ENCODE data around the gene C18orf63. TPM values are rescaled to one million over a fixed set of nuclear protein-coding genes. Genes with fewer than 3 reads are reported as not detected.
"Not testable (repeated sequence)": the region's sequence is repeated elsewhere in the genome, so short reads cannot be mapped to it uniquely, and the experiment has no call there.

Gene C18orf63
- total RNA-seq, 1 donor from 2014 or later = not detected

DNA sequence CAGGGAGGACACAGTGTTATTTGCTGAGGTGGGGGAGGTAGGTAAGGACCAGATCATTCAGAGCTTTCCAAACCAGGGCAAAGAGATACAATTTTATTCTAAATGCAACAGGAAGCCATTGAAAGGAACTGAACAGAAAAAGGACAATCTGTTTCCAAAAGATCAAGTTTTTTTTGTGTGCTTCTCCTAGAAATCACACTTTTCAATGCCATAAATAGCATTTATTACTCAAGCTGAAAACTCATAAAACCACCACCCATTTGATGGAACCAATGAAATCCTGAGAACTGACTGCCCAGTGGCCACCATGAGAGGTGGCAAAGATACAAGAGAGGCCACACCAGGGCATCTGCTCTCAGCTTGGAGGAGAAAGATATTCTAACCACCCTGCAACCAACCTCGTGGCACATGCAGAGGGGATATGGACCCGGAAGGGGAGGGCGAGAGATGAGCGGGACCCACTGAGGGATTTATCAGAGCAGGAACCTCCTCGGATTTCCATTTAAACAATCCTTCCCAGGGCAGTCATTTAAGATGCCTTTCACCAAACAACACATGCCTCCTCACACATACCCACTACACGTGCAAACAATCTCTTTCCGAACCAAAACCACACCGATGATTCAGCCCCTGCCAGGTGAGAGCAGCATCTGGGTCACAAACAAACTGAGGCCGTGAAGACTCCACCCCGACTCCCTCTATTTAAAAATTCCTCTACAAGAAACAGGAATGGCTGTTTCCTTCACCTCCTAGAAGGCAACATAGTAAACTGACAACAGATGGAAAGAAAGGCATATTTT, 32.7 kb upstream of the C18orf63 start:
- DNase-seq (ENCODE audit: extremely low spot score in 2 of 2) = no peak
- intact Hi-C loops (cut with DNase I) = no loop called here
- Histone ChIP-seq H3K4me1 (peaks cover 46% of the 10 kb centered on the region), H3K9me3 (no peaks in the 10 kb centered on the region), H3K36me3 (peaks cover 0 to 4% of the 10 kb centered on the region in 2 donors), H3K27me3 (no peaks in the 10 kb centered on the region), H3K4me3 (no peak overlapping the region), H3K27ac (no peak overlapping the region)
- TF ChIP-seq POLR2AphosphoS5 (IDR thresholded peaks at IDR 0.05; ENCODE audit: insufficient read depth in 1 of 2, low read depth in 1 of 2) (no peak), POLR2A (IDR thresholded peaks at IDR 0.05) (no peak)
- TF ChIP-seq, protein P1, sequence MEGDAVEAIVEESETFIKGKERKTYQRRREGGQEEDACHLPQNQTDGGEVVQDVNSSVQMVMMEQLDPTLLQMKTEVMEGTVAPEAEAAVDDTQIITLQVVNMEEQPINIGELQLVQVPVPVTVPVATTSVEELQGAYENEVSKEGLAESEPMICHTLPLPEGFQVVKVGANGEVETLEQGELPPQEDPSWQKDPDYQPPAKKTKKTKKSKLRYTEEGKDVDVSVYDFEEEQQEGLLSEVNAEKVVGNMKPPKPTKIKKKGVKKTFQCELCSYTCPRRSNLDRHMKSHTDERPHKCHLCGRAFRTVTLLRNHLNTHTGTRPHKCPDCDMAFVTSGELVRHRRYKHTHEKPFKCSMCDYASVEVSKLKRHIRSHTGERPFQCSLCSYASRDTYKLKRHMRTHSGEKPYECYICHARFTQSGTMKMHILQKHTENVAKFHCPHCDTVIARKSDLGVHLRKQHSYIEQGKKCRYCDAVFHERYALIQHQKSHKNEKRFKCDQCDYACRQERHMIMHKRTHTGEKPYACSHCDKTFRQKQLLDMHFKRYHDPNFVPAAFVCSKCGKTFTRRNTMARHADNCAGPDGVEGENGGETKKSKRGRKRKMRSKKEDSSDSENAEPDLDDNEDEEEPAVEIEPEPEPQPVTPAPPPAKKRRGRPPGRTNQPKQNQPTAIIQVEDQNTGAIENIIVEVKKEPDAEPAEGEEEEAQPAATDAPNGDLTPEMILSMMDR (IDR thresholded peaks at IDR 0.05) = no peak

DNA sequence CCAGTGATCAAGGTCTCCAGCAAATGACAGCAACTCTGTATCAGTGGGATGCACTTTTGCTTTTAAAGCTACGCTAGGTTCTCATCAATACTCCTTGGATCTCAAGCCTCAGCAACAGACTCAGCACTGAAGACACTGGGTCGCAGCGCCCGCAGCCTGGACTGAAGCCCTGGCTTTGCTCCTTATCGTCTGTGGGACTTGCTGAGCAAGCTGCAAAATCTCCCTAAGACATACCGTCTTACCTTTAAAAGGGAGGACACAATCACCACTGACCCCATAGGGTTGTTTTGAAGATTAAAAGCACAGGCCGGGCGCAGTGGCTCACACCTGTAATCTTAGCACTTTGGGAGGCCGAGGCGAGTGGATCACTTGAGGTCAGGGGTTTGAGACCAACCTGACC, 32.0 kb upstream of the C18orf63 start:
- TF ChIP-seq POLR2A (IDR thresholded peaks at IDR 0.05) = no peak
- Histone ChIP-seq H3K9me3 (no peaks in the 10 kb centered on the region), H3K36me3 (peaks cover 0 to 4% of the 10 kb centered on the region in 2 donors), H3K4me3 (no peak overlapping the region), H3K27me3 (no peaks in the 10 kb centered on the region), H3K4me1 (peaks cover 46% of the 10 kb centered on the region), H3K27ac (peak overlapping the region; percentile 17)
- DNase-seq (ENCODE audit: extremely low spot score in 2 of 2) = no peak
- intact Hi-C loops (cut with DNase I) = no loop called here

- H3K27ac ChIP-seq = peak overlapping the region; percentile 58
- intact Hi-C loops (cut with DNase I) = no loop called here
- peak in 1 of 2 donors; percentile 74 for DNase-seq (ENCODE audit: extremely low spot score in 2 of 2)
- H3K36me3 ChIP-seq = peaks cover 0 to 4% of the 10 kb centered on the region in 2 donors
- H3K4me1 ChIP-seq = peaks cover 42% of the 10 kb centered on the region
- H3K9me3 ChIP-seq = no peaks in the 10 kb centered on the region
- TF ChIP-seq POLR2AphosphoS5 (IDR thresholded peaks at IDR 0.05; ENCODE audit: insufficient read depth in 1 of 2, low read depth in 1 of 2) (no peak), POLR2A (IDR thresholded peaks at IDR 0.05) (no peak)
- TF ChIP-seq, protein P1 (IDR thresholded peaks at IDR 0.05) = no peak
- no peak overlapping the region for H3K4me3 ChIP-seq
- H3K27me3 ChIP-seq = no peaks in the 10 kb centered on the region
Observed at GRCh38 chr18:74284191-74284979, 31.3 kb upstream of the C18orf63 start.

- H3K27me3 ChIP-seq = no peaks in the 10 kb centered on the region
- peaks cover 0 to under 1% of the 10 kb centered on the region in 2 donors for H3K36me3 ChIP-seq
- TF ChIP-seq, protein P1 (IDR thresholded peaks at IDR 0.05) = no peak
- TF ChIP-seq POLR2A (IDR thresholded peaks at IDR 0.05) = no peak
- no peak for TF ChIP-seq POLR2AphosphoS5 (IDR thresholded peaks at IDR 0.05; ENCODE audit: insufficient read depth in 1 of 2, low read depth in 1 of 2)
- DNase-seq (ENCODE audit: extremely low spot score in 2 of 2) = no peak
- peaks cover 42% of the 10 kb centered on the region for H3K4me1 ChIP-seq
- H3K9me3 ChIP-seq = no peaks in the 10 kb centered on the region
- intact Hi-C loops (cut with DNase I) = no loop called here
- H3K27ac ChIP-seq = peak overlapping the region; percentile 58
- H3K4me3 ChIP-seq = no peak overlapping the region
Observed at GRCh38 chr18:74284980-74285355, 30.7 kb upstream of the C18orf63 start.

- H3K4me3 ChIP-seq; H3K9me3 ChIP-seq; H3K27me3 ChIP-seq; DNase-seq (ENCODE audit: extremely low spot score in 2 of 2); H3K36me3 ChIP-seq; intact Hi-C loops (cut with DNase I); H3K27ac ChIP-seq: not testable (repeated sequence)
- H3K4me1 ChIP-seq = peaks cover 48% of the 10 kb centered on the region
Observed at GRCh38 chr18:74285583-74285982, 30.1 kb upstream of the C18orf63 start.

Data from vagina (tissue), 2 donors.